Parathyroid adenoma (tissue), 2 donors: Measurements from ENCODE around the gene OTULIN.

ENCODE experiments used
- H2AFZ ChIP-seq: fragments of 300-600 bp; sonication (generic); one replicate; pipeline ENCODE4 v1.7.0; 2017; ENCODE audit warnings: antibody characterized with exemption, mild to moderate bottlenecking
- H3K27ac ChIP-seq: fragments of 300-600 bp; sonication (generic); one replicate; pipeline ENCODE4 v1.7.0; 2017
- H3K27me3 ChIP-seq: fragments of 300-600 bp; sonication (generic); one replicate; pipeline ENCODE4 v1.7.0; 2017; ENCODE audit warnings: low read length; ENCODE audit not compliant: control insufficient read depth, insufficient read depth
- H3K36me3 ChIP-seq: fragments of 300-600 bp; sonication (generic); one replicate; pipeline ENCODE4 v1.7.0; 2017; ENCODE audit warnings: low read length; ENCODE audit not compliant: control insufficient read depth, insufficient read depth
- H3K4me1 ChIP-seq: fragments of 300-600 bp; sonication (generic); one replicate; pipeline ENCODE4 v1.7.0; 2017; ENCODE audit warnings: control low read depth
- H3K4me2 ChIP-seq: fragments of 300-600 bp; sonication (generic); one replicate; pipeline ENCODE4 v1.7.0; 2017; ENCODE audit warnings: low read length
- H3K4me3 ChIP-seq: fragments of 300-600 bp; sonication (generic); one replicate; pipeline ENCODE4 v1.7.0; 2017; ENCODE audit warnings: low read depth, low read length
- H3K79me2 ChIP-seq: fragments of 300-600 bp; sonication (generic); one replicate; pipeline ENCODE4 v1.7.0; 2017; ENCODE audit warnings: control low read depth
- H3K9ac ChIP-seq: fragments of 300-600 bp; sonication (generic); one replicate; pipeline ENCODE4 v1.7.0; 2017; ENCODE audit warnings: mild to moderate bottlenecking
- H3K9me3 ChIP-seq: fragments of 300-600 bp; sonication (generic); one replicate; pipeline ENCODE4 v1.7.0; 2017; ENCODE audit warnings: low read length; ENCODE audit not compliant: control insufficient read depth
- CTCF ChIP-seq: fragments of 300-600 bp; sonication (generic); IDR thresholded peaks from one replicate; pipeline ENCODE4 v1.7.0; 2017; ENCODE audit warnings: antibody characterized with exemption, mild to moderate bottlenecking
- donor health status: primary hyperparathyroidism.

Gene OTULIN

GRCh38 chr5:14745188-14745563, 80.7 kb downstream of the OTULIN start:
- Histone ChIP-seq H3K36me3 (no peaks in the 10 kb centered on the region), H3K4me1 (peaks cover 3% of the 10 kb centered on the region), H3K27ac (no peak overlapping the region), H3K4me2 (no peak overlapping the region), H3K9ac (no peak overlapping the region), H3K9me3 (no peaks in the 10 kb centered on the region), H3K4me3 (no peak overlapping the region), H3K27me3 (no peaks in the 10 kb centered on the region), H3K79me2 (no peaks in the 10 kb centered on the region), H2AFZ (no peak overlapping the region)
- TF ChIP-seq CTCF, result no peak

DNA sequence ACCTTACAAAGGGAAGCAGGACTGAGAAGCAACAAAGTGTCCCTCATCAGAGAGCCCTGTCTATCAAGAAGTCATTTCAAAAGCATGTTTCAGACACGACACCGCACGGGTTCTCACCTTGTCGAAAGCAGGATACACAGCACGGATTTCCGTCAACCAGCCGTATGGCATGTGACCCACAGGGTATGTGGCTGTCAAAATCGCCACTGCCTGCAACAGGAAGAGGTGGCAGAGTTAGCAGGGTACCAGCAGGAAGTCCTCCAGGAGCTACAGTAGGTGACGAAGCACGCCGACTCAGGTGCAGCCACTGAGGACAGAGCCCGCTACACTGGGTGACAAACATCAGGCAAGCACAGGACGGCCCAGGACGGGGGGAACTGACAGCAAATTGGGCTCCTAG, 81.2 kb downstream of the OTULIN start:
- H3K4me1 ChIP-seq, result peaks cover 3% of the 10 kb centered on the region
- no peak overlapping the region for H3K4me3 ChIP-seq
- H2AFZ ChIP-seq, result no peak overlapping the region
- H3K36me3 ChIP-seq, result no peaks in the 10 kb centered on the region
- H3K9me3 ChIP-seq, result no peaks in the 10 kb centered on the region
- no peak for TF ChIP-seq CTCF
- H3K79me2 ChIP-seq, result no peaks in the 10 kb centered on the region
- H3K27me3 ChIP-seq, result no peaks in the 10 kb centered on the region
- H3K27ac ChIP-seq, result no peak overlapping the region
- H3K4me2 ChIP-seq, result no peak overlapping the region
- no peak overlapping the region for H3K9ac ChIP-seq

DNA sequence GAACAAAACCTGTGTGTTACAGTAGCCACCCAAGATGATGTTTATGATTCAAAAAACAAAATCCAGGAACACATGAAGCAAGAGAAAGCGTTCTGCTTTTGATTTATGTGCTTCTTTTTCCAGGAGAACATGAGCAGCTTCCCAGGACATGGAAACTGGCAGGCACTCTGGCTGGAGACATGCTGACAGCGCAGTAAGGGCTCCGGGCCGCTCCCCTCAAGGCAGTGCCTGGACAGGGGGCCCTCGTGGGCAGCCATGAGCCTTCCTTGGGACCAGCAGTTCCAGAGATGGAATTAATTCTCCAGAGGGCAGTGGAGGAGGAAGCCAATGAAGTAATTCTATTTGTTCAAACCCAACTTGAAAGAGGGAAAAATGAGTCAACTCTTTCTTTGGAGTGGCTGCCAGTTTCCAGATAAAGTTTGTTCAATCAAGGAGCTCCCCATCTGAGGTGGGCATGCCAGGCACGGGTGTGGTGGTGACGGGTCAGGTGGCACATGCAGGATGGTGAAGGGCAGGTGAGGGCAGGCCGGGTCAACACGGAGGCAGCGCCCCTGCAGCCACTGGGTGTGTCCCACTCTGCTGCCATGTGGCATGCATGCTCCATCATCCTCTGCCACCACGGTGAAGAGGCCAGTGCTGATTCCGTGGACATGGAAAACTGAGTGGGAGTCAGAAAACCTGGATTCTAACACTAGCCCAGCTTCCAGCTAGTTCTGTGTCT, 83.8 kb downstream of the OTULIN start:
- no peaks in the 10 kb centered on the region for H3K4me1 ChIP-seq
- H3K36me3 ChIP-seq, result no peaks in the 10 kb centered on the region
- no peaks in the 10 kb centered on the region for H3K27me3 ChIP-seq
- no peaks in the 10 kb centered on the region for H3K79me2 ChIP-seq
- no peak overlapping the region for H3K4me2 ChIP-seq
- H2AFZ ChIP-seq, result no peak overlapping the region
- TF ChIP-seq CTCF, result no peak
- no peak overlapping the region for H3K4me3 ChIP-seq
- no peak overlapping the region for H3K9ac ChIP-seq
- H3K27ac ChIP-seq, result no peak overlapping the region
- no peaks in the 10 kb centered on the region for H3K9me3 ChIP-seq
